Neutrophil (primary cell): ENCODE data around the gene CKS2.
"Not testable (repeated sequence)": the region's sequence is repeated elsewhere in the genome, so short reads cannot be mapped to it uniquely, and the experiment has no call there.

Source experiments
- H3K27ac ChIP-seq: fragments of 200-600 bp; sonication (generic); 2 replicates; pipeline ENCODE4 v1.5.1; 2016; ENCODE audit warnings: mild to moderate bottlenecking, moderate library complexity
- H3K27me3 ChIP-seq: fragments of 200-600 bp; sonication (generic); 2 replicates; pipeline ENCODE4 v1.6.0; 2016; ENCODE audit warnings: mild to moderate bottlenecking
- H3K36me3 ChIP-seq: fragments of 200-600 bp; sonication (generic); 2 replicates; pipeline ENCODE4 v1.5.1; 2017
- H3K4me1 ChIP-seq, 2 experiments: fragments of 200-600 bp in 1 of 2; sonication (generic) in 1 of 2; 1 replicate in 1 of 2; 2 replicates in 1 of 2; pipeline versions ENCODE4 v1.5.1 to v1.6.1; 2013 to 2016; ENCODE audit warnings: low read depth in 1 of 2, low read length in 1 of 2, mild to moderate bottlenecking in 1 of 2, moderate library complexity in 1 of 2; ENCODE audit not compliant: control insufficient read depth in 1 of 2, insufficient read depth in 1 of 2
- H3K4me3 ChIP-seq, 2 experiments: fragments of 200-600 bp in 1 of 2; sonication (generic) in 1 of 2; 1 replicate in 1 of 2; 2 replicates in 1 of 2; pipeline ENCODE4 v1.5.1; 2013 to 2016; ENCODE audit warnings: low read depth in 1 of 2, low read length in 1 of 2, mild to moderate bottlenecking in 1 of 2, moderate library complexity in 1 of 2
- H3K9me3 ChIP-seq: fragments of 200-600 bp; sonication (generic); 2 replicates; pipeline ENCODE4 v1.5.1; 2016
- TF ChIP-seq, protein P1 (sequence below): fragments of 200-600 bp; sonication (generic); IDR thresholded peaks from 2 replicates; pipeline ENCODE4 v1.5.1; 2016; ENCODE audit warnings: antibody characterized with exemption

CKS2 gene

DNA sequence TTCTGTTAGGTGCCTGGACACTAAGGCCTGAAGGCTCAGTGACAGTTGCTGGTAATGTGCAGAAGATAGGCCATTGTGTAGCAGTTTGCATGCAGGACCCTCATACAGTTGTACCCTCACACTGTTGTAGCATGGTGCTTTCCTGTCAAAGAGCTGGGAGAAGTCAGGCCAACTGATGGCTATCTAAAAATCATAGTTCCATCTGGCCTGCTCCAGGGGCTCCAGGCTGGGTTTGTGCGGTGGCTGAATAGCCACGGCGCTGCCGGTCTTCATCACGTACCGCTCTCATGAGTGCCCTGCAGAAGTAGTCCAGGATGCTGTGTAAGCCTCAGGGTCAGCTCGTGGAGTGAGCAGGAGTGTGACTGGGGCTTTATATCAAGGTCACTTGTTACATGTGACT, 19.5 kb downstream of the CKS2 start:
- Histone ChIP-seq H3K4me1 (no peaks in the 10 kb centered on the region), H3K4me3 (no peak overlapping the region), H3K36me3 (peaks cover 97% of the 10 kb centered on the region), H3K27ac (no peak overlapping the region), H3K27me3 (no peaks in the 10 kb centered on the region), H3K9me3 (no peaks in the 10 kb centered on the region)
- TF ChIP-seq, protein P1, sequence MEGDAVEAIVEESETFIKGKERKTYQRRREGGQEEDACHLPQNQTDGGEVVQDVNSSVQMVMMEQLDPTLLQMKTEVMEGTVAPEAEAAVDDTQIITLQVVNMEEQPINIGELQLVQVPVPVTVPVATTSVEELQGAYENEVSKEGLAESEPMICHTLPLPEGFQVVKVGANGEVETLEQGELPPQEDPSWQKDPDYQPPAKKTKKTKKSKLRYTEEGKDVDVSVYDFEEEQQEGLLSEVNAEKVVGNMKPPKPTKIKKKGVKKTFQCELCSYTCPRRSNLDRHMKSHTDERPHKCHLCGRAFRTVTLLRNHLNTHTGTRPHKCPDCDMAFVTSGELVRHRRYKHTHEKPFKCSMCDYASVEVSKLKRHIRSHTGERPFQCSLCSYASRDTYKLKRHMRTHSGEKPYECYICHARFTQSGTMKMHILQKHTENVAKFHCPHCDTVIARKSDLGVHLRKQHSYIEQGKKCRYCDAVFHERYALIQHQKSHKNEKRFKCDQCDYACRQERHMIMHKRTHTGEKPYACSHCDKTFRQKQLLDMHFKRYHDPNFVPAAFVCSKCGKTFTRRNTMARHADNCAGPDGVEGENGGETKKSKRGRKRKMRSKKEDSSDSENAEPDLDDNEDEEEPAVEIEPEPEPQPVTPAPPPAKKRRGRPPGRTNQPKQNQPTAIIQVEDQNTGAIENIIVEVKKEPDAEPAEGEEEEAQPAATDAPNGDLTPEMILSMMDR = no peak

DNA sequence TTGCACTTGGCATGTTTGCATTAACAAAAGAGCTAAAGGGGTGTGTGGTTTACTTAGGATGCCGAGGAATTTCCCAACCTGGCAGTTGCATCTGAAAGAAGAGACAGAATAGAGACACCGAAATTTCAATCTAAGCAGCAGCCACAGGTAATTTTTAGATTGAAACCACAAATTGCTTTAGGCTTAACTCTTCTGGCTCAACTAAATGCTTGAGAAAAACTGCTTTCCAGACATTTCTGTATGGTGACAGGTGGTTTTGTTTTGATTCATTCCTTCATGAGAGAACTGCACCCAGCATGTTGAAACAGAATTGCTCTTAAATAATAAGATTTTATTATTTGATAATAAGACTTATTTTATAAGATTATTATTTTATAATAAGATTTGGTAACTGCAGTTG, 28.8 kb downstream of the CKS2 start:
- H3K4me3 ChIP-seq = no peak overlapping the region
- peaks cover 89% of the 10 kb centered on the region for H3K36me3 ChIP-seq
- no peaks in the 10 kb centered on the region for H3K27me3 ChIP-seq
- TF ChIP-seq, protein P1 = no peak
- no peaks in the 10 kb centered on the region for H3K4me1 ChIP-seq
- H3K27ac ChIP-seq = no peak overlapping the region
- no peaks in the 10 kb centered on the region for H3K9me3 ChIP-seq

DNA sequence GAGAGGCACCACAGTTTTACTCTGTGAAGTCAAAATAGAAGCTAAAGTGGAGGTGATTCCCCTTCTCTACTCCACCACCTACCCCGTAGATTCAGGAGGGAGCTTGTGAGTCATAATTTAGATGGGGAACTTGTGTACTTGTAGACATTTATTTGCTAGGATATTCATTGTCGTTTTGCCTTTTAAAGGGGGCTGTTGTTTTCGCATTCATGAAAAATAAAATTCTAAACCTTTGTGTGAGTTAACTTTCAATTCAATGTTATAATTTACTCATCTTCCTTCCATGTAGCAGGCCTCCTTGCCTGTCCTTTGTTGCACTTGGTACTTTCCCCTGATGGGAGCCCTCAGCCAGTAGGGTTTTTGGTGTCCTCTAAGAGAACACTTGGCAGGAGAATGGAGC, 29.3 kb downstream of the CKS2 start:
- Histone ChIP-seq H3K9me3 (no peaks in the 10 kb centered on the region), H3K4me1 (no peaks in the 10 kb centered on the region), H3K27ac (no peak overlapping the region), H3K36me3 (peaks cover 89% of the 10 kb centered on the region), H3K4me3 (no peak overlapping the region), H3K27me3 (no peaks in the 10 kb centered on the region)
- TF ChIP-seq, protein P1 = no peak

DNA sequence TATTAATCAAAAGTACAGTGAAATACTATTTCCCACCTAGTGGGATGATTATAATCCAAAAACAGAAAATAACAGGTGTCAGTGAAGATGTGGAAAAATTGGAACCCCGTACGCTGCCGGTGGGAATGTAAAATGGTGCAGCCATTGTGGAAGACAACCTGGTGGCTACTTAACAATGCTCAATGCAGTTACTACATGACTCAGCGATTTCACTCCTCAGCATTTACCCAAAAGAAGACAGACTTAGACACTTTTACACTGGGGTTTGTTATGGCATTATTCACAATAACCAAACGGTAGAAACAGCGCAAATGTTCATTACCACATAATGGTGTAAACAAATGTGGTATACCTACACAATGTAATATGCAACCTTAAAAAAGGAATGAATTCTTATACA, 31.2 kb downstream of the CKS2 start:
- H3K27ac ChIP-seq = no peak overlapping the region
- no peaks in the 10 kb centered on the region for H3K27me3 ChIP-seq
- H3K9me3 ChIP-seq = no peaks in the 10 kb centered on the region
- TF ChIP-seq, protein P1 = no peak
- H3K4me1 ChIP-seq = no peaks in the 10 kb centered on the region
- H3K4me3 ChIP-seq = no peak overlapping the region
- peaks cover 92% of the 10 kb centered on the region for H3K36me3 ChIP-seq

DNA sequence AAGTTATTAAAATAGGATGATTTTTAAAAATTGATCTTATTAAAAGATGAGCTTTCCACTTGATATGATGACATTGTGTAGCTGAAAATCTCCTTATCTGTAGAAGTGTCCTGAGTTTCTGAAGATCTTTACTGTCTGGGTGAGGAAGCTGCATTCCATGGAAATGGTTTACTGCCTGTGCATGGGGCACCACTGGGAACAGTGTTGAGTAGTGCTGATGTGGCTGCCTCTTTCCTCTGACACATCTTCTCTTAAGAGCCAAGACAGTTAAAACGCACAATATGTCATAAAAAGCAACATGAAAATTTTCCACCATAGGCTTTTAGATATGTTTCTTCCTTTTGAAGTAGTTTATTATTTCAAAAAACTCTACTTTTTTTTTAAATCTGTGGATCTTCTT, 32.0 kb downstream of the CKS2 start:
- Histone ChIP-seq H3K36me3 (peaks cover 91% of the 10 kb centered on the region), H3K9me3 (no peaks in the 10 kb centered on the region), H3K4me1 (no peaks in the 10 kb centered on the region), H3K27ac (no peak overlapping the region), H3K27me3 (no peaks in the 10 kb centered on the region), H3K4me3 (no peak overlapping the region)
- TF ChIP-seq, protein P1 = no peak

DNA sequence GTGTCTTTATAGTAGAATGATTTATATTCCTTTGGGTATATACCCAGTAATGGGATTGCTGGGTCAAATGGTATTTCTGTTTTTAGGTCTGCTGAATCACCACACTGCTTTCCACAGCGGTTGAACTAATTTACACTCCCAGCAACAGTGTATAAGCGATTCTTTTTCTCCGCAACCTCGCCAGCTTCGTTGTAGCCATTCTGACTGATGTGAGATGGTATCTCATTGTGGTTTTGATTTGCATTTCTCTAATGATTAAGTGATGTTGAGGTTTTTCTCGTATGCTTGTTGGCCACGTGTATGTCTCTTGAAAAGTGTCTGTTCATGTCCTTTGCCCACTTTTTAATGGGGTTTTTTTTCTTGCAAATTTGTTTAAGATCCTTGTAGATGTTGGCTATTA, 32.8 kb downstream of the CKS2 start:
- not testable (repeated sequence) for H3K4me3 ChIP-seq, H3K27me3 ChIP-seq, H3K27ac ChIP-seq, H3K9me3 ChIP-seq, H3K4me1 ChIP-seq
- H3K36me3 ChIP-seq = peaks cover 93% of the 10 kb centered on the region
